IPS-18c (cell line): ENCODE results near the gene KCNJ6.
"Not testable (repeated sequence)": the region's sequence is repeated elsewhere in the genome, so short reads cannot be mapped to it uniquely, and the experiment has no call there.

Source experiments
- H3K4me3 ChIP-seq: 2 replicates; pipeline ENCODE4 v1.7.0; 2013; ENCODE audit warnings: low read depth, mild to moderate bottlenecking, low read length, moderate library complexity; ENCODE audit not compliant: insufficient read depth
- H3K9me3 ChIP-seq: one replicate; pipeline ENCODE4 v1.6.1; 2013; ENCODE audit warnings: mild to moderate bottlenecking, low read length, moderate library complexity; ENCODE audit not compliant: control insufficient read depth, insufficient read depth

Gene KCNJ6

DNA sequence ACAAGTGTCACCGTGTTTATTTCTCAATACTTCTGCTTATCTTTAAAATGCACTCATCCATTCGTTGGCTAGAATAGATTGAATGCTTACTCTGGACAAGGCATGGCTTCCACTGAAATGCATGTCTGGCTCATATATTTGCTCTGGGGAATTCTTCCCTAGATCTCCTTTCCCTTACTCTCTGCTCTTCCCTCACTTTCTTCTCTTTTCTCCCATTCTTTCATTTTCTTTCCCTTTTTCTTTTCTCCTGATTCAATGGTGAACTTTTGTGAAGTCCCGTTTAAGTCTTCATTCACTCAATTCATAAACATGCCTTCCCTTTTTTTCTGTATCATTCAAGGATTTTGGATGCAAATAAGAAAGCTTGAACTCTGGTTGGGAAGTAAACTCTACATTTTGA, 315.2 kb downstream of the KCNJ6 start:
- Histone ChIP-seq H3K4me3 (no peak overlapping the region), H3K9me3 (no peaks in the 10 kb centered on the region)

DNA sequence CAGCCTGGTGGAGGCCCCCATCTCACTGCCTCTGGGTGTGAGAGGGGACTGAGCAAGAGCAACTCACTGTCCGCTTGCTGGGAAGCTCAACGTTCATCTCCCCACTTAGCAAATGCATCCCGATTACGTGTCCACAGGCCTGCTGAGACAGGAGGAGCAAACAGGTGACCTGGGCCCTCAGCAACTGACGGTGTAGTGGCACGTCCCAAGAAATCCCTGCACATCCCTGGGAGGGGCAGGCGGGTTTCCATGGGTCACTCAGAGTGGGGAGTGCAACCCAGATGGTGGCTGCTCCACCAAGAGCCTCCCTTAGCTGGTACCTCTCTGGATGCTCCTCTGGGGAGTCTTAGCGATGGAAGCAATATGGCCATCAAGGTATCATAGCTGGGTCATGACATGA, 320.3 kb downstream of the KCNJ6 start:
- H3K9me3 ChIP-seq: no peaks in the 10 kb centered on the region
- H3K4me3 ChIP-seq: no peak overlapping the region

DNA sequence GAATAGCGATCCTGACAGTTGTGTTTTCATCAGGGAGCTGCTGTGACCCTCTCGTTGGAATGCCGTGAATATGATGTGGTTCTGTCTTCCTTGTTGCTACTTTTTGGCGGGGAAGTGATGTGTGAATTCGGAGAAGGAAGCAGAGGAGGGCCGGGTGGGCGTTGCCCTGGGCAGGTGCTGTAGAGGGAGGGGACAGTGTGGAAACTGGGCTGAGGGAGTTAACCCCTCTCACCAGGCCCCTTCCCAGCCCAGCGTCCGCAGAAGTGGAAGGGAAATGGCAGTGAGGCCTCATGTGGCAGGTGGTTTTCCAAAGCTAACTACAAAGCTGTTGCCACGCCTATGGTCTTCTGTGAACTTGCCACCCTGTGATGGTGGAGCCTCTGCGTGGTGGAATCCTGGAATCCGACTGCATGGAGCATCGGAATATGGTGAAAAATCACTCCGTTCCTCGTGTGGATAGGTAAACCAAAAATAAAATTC, 321.7 kb downstream of the KCNJ6 start:
- H3K9me3 ChIP-seq: no peaks in the 10 kb centered on the region
- no peak overlapping the region for H3K4me3 ChIP-seq

DNA sequence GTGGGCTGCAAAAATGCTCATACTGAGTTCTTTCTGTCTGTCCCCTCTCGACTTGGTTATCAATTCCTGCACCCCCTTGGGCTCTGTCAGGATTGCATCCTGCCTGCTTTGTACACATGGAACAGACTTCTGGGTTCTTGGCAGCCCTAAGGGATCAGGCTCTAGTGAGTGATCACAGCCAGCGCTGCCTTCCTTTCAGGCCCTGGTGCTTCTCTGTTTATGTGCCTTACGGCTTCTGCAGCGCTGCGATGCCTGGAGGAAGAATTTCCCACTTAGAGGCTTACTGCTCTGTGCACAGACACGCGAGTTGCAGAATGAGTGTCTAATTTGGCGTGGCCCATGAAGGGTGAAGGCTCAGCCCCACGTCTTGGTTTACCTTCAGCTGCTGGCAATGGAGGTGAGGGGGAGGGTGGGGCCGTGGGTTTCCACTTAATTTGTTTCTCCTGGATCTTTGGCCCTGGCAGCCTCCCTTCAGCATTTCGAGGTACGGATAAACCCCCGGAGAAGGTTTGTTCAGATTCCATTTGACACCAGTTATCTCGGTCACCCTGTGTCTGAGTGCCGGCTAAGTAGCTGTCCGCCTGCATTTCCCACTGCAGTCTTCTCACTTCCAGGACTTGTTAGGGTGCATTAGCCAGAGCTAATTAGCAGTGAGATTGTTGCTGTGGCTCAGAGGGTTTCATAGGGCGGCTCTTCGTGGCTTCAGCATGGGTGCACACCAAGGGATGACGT, 322.4 kb downstream of the KCNJ6 start:
- H3K4me3 ChIP-seq: no peak overlapping the region
- no peaks in the 10 kb centered on the region for H3K9me3 ChIP-seq

DNA sequence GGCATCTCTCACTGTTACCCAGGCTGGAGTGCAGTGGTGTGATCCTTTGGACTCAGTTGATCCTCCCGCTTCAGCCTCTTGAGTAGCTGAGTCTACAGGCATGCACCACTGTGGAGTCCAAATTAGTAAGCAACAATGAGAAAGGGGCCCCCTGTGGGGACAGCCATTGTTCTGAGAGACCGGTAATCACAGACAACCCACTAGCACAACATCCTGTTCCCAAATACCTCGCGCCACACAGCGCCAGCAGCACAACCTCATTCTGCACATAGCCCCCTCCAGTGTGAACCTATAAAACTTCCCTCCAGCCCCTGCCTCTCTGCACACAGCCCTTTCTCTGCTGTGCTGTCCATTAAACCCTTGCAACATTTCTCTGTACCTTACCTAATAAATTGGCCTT, 323.2 kb downstream of the KCNJ6 start:
- no peaks in the 10 kb centered on the region for H3K9me3 ChIP-seq
- no peak overlapping the region for H3K4me3 ChIP-seq

DNA sequence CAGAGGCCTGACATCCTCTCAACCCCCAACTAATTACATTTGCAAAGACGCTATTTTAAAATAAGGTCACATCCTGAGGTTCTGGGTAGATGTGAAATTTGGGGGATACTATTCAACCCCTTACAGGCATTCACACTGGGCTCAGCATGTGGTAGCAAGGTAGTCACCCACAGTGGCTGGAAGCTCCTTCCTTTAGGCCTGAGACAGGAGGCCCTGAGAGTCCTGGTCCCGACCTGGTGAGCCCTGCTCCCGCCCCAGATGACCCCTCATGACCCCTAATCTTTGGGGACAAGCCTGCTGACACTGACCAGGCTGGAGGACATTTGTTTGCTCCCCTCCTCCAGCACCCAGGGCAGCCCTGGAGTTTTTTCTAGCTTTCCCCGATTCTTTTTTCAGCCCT, 323.8 kb downstream of the KCNJ6 start:
- no peaks in the 10 kb centered on the region for H3K9me3 ChIP-seq
- H3K4me3 ChIP-seq: no peak overlapping the region

DNA sequence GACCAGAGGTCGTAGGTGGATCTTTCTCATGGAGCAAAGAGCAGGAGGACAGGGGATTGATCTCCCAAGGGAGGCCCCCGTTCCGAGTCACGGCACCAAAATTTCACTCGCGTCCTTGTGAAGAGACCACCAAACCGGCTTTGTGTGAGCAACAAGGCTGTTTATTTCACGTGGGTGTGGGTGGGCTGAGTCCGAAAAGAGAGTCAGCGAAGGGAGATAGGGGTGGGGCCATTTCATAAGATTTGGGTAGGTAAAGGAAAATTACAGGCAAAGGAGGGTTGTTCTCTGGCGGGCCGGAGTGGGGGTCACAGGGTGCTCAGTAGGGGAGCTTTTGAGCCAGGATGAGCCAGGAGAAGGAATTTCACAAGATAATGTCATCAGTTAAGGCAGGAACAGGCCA, 324.3 kb downstream of the KCNJ6 start:
- H3K4me3 ChIP-seq, H3K9me3 ChIP-seq: not testable (repeated sequence)

DNA sequence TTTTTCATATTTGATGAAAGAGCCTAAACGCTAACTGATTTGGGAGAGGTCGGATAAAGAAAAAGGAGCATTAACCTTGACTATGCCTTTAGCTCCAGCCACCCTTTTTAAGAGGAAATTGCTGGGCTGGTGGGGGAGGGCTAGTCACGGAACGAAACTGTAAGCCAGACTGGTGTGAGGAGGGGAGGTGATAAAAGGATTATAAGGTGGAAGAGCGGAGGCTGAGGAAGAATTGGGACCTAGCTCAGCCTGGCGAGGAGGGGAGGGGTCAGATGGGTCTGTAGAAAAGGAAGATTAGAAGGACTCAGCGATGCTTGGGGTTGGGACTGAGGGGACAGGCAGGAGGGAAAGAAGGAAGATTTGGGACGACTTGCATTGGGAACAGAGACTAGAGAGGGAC, 325.4 kb downstream of the KCNJ6 start:
- not testable (repeated sequence) for H3K9me3 ChIP-seq, H3K4me3 ChIP-seq

DNA sequence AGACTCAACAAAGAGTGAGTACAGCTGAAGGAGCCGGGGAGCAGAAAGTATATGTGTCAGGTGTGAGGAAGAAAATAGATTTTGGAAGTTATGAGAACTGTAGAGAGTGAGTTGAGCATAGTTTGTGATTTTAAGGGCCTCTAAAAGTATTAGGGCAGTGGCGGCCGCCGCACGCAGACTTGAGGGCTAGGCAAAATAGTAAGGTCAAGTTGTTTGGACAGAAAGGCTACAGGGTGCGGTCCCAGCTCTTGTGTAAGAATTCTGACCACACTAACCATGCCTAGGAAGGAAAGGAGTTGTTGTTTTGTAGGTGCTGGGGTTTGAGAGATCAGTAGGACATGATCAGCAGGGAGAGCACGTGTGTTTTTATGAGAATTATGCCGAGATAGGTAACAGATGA, 327.6 kb downstream of the KCNJ6 start:
- H3K9me3 ChIP-seq, H3K4me3 ChIP-seq: not testable (repeated sequence)

DNA sequence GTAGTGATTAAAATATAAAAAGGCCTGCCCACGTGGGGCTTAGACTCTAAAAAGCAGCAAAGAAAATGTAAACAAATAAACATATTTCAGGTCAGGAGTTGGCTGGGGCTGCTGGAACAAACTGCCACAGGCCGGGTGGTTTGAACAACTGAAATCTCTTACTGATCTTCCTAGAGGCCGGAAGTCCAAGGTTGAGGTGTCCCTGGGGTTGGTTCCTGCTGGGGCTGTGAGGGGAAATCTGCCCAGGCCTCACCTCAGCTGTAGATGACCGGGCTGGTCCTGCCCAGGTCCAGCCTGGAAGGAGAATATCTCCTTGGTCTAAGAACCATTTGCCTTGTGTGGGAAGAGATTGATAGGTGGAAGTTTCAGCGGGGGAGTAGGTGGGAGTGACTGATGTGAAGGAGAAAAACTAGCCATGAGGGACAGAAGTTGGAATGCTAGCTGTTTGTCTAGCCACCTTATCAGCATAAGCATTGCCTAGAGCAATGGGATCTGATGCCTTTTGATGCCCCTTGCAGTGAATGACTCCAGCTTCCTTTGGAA, 328.6 kb downstream of the KCNJ6 start:
- Histone ChIP-seq H3K9me3 (no peaks in the 10 kb centered on the region), H3K4me3 (no peak overlapping the region)

DNA sequence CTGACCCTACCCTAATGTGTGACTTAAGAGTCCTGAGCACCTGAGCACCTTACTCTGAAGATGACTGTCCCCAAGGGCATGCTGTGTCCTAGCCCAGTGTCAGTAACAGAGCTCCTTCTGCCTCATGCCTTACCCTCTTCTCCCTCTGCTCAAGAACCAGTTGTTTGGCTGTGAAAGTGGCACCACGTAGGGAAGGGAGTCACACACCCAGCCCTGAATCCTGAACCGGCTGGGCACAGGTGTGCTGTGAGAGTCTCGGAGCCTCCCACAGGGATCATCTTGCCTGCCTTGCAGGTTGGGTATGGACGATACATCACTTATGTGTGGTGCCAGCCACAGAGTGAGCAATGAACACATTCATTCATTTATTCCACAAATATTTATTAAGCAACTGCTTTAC, 329.1 kb downstream of the KCNJ6 start:
- Histone ChIP-seq H3K9me3 (no peaks in the 10 kb centered on the region), H3K4me3 (no peak overlapping the region)

DNA sequence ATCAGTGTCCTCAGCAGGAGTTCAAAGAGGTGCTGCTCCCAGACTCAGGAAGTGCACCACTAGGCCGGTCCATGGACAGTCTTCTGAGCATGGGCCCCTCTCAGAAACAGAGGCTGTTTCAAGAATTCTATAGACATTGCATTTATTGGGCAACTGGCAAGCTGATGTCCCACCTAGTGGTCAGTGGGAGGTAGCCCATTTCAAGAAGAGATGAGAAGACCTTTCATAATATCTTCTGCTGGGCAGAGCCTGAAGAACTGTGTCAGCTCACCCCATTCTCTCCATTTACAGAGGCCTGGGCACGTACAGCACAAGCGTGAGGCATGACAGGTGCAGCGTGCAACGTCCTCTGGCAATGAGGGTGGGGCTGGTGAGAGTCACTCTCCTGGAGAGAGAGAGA, 333.7 kb downstream of the KCNJ6 start:
- Histone ChIP-seq H3K9me3 (peaks cover 4% of the 10 kb centered on the region), H3K4me3 (no peak overlapping the region)

DNA sequence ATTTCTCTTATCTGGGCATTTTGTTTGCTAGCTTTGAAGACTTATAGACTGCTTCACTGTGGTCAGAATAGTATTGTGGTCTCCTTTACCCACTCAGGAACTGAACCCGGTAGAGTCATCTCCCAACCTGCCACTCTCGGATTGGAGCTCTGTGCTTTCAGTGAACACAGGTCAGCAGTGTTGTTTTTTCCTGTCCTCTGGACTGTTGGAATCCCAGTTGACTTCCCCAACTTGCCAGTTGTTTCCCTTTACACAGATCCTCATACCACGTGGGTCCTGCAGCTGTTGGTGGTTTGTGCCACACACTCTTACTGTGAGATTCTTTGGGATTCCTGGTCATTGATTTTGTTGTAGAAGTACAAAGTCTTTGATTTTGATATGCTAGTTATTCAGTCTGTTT, 335.6 kb downstream of the KCNJ6 start:
- Histone ChIP-seq H3K4me3 (no peak overlapping the region), H3K9me3 (peaks cover 4% of the 10 kb centered on the region)

DNA sequence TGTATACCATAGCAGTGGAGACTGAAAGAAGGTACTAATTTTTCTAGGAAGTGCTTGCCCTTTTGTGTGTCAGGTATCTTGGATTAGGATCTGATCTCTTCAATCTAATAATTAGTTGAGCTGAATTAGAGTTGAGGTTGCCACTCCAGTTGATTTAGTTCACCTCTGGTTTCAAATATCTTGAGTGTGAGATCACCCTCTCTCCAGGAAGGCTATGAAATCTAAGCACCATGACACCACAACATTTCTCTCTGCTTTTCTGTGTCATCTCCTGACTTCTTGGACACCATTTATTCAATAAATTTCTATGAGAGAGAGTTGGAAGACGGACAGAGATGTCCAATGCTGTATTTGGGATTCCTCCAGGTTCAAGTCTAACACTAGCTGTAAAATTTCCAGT, 336.9 kb downstream of the KCNJ6 start:
- H3K9me3 ChIP-seq: peaks cover 4% of the 10 kb centered on the region
- H3K4me3 ChIP-seq: no peak overlapping the region

DNA sequence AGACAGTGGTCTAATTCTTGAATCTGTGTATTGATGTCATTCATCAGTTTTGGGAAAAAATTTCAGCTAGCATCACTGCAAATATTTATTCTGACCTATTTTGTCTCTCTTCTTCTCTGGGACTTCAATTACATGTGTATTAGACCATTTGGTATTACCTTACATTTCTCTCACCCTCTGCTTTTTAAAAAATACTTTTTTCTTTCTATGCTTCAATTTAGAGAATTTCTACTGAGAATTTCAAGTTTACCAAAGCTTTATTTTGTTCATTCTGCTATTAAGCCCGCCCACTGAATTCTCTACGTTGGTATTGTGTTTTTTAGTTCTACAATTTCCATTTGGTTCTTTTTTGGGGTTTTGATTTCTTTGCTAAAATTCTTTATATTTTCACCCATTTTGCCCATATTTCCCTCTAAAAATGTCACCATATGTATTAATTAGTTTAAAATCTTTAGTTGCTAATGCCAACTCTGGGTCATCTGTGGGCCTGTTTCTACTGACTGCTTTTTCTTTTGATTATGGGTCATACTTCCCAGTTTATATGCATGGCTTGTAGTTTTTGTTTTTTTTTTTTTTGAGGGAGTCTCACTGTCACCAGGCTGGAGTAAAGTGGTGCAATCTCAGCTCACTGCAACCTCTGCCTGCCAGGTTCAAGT, 337.7 kb downstream of the KCNJ6 start:
- peaks cover 4% of the 10 kb centered on the region for H3K9me3 ChIP-seq
- no peak overlapping the region for H3K4me3 ChIP-seq

DNA sequence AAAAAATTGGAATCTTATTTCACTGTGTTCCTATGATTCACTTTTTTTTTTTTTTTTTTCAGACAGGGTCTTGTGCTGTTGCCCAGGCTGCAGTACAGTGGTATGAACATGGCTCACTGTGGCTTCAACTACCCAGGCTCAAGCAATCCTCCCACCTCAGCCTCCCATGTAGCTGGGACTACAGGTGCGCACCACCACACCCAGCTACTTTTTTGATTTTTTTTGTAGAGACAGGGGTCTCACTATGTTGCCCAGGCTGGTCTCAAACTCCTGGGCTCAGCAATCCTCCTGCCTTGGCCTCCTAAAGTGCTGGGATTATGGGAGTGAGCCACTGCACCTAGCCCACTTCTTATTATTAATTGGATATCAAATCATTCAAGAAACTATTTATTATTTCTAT, 339.3 kb downstream of the KCNJ6 start:
- H3K4me3 ChIP-seq, H3K9me3 ChIP-seq: not testable (repeated sequence)

DNA sequence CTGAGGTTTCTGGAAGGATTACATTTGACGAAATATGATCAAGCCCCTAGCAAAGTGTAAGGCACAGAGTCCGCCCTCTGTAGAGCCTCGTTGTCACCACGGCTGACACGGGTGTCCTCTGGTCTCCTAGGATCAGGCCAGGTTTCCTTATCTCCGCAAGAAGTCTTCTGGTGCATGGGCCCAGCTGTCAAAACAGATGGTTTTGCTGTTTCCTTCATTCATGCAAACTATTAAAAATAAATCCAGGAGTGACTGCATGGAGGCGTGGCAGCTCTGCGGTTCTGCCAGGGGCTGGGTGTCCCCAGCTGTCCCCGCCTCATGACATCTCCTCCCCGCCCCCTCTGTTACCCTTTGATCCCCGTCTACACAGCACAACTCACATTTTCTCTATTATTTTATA, 340.7 kb downstream of the KCNJ6 start:
- H3K4me3 ChIP-seq: no peak overlapping the region

DNA sequence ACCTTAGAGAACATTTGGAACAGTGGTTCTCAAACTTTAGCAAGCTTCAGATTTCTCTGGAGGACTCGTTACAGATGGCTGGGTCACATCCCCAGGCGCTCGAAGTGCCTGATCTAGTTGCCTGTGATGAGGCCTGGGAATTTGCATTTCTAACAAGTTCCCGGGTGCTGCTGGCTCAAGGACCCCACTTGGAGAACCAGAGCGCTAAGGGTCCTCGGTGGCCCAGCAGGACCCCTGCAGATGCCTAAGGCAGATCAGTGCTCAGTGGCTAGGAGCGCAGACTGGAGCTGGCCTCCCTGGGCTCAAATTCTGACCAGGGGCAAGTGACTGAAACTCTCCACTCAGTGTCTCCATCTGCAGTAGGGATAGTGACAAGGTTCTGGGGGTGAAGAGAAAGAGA, 341.5 kb downstream of the KCNJ6 start:
- Histone ChIP-seq H3K4me3 (no peak overlapping the region), H3K9me3 (peaks cover 2% of the 10 kb centered on the region)

More for the DNA sequence above, 340.7 kb downstream of the KCNJ6 start:
- H3K9me3 ChIP-seq: peaks cover 2% of the 10 kb centered on the region
